K562 (cell line): Measurements from ENCODE around the gene TBP. TPM values are rescaled to one million over a fixed set of nuclear protein-coding genes. Genes with fewer than 3 reads are reported as not detected.

Experiments used
- ATAC-seq: fragments of 200-7000 bp; cut with Tn5 transposase; 3 replicates; pipeline ENCODE4 v1.9.1; 2020; ENCODE audit warnings: moderate library complexity
- BruUV-seq: library from RNA; stranded (reverse); fragments of 400-500 nt; replicated peaks from 2 replicates; lab custom pipeline; 2021; lab: Mats Ljungman, UMichigan
- CTCF ChIA-PET: fragments of 300-600 bp; formaldehyde crosslinking; extraction: SDS; loops from one replicate; lab custom pipeline; 2021; ENCODE audit warnings: low intra/inter-chr PET ratio; lab: Yijun Ruan, JAX
- POLR2A ChIA-PET: fragments of 300-600, 350-650 bp; sonication (Branson Sonifier 250); formaldehyde crosslinking; extraction: SDS; loops from one replicate; lab custom pipeline; 2021; ENCODE audit warnings: antibody characterized with exemption, inconsistent platforms; lab: Yijun Ruan, JAX
- DNase-seq, 4 experiments: peaks; one replicate each; pipeline versions ENCODE4 v3.0.0 to v3.0.0-alpha.2; 2011 to 2018; ENCODE audit warnings: low spot score in 3 of 4, mixed read lengths in 3 of 4; ENCODE audit errors: extremely low read depth in 1 of 4
- FAIRE-seq: peaks from 2 replicates; lab custom pipeline; 2011; peaks lifted over from hg19 to GRCh38; lab: Jason Lieb, UNC
- H2AFZ ChIP-seq: 2 replicates; pipeline ENCODE4 v1.6.0; 2011; ENCODE audit warnings: low read depth, low read length, control low read depth, inconsistent platforms
- H3K27ac ChIP-seq: fragments of 200-600 bp; 3 replicates; pipeline ENCODE4 v1.8.0; 2011; ENCODE audit warnings: low read depth, mild to moderate bottlenecking, control low read depth, inconsistent platforms, low read length, moderate library complexity, mixed read lengths; ENCODE audit errors: extremely low read depth
- H3K27me3 ChIP-seq, 2 experiments: fragments of 300-600 bp in 1 of 2; 2 replicates in 1 of 2; 3 replicates in 1 of 2; pipeline versions ENCODE4 v1.6.0 to v1.8.0; 2011; ENCODE audit warnings: inconsistent platforms in 2 of 2, low read length in 2 of 2, mild to moderate bottlenecking in 1 of 2, mixed read lengths in 1 of 2, moderate library complexity in 1 of 2; ENCODE audit not compliant: control insufficient read depth in 2 of 2, insufficient read depth in 2 of 2
- H3K36me3 ChIP-seq: fragments of 300-600 bp; 3 replicates; pipeline ENCODE4 v1.8.0; 2011; ENCODE audit warnings: mild to moderate bottlenecking, low read length, inconsistent platforms; ENCODE audit not compliant: control insufficient read depth, insufficient read depth
- H3K4me1 ChIP-seq, 2 experiments: fragments of 200-600 bp in 1 of 2; replicated peaks in 1 of 2; 2 replicates in 1 of 2; 3 replicates in 1 of 2; pipeline versions ENCODE4 v1.5.1 to v1.8.0; 2011; ENCODE audit warnings: inconsistent platforms in 2 of 2, low read length in 2 of 2, mild to moderate bottlenecking in 1 of 2, mixed read lengths in 1 of 2, moderate library complexity in 1 of 2; ENCODE audit not compliant: control insufficient read depth in 2 of 2, insufficient read depth in 2 of 2
- H3K4me2 ChIP-seq: 2 replicates; pipeline ENCODE4 v1.6.1; 2011; ENCODE audit warnings: low read length, control low read depth, inconsistent platforms, mixed read lengths; ENCODE audit not compliant: insufficient read depth
- H3K4me3 ChIP-seq: fragments of 200-600 bp; sonication (generic), shearing (Covaris generic); 2 replicates; pipeline ENCODE4 v1.5.1; 2016; ENCODE audit warnings: control low read depth, inconsistent platforms
- H3K79me2 ChIP-seq: fragments of 200-600 bp; 3 replicates; pipeline ENCODE4 v1.8.0; 2011; ENCODE audit warnings: low read length, inconsistent platforms; ENCODE audit not compliant: control insufficient read depth, insufficient read depth
- H3K9ac ChIP-seq, 2 experiments: 2 replicates each; pipeline versions ENCODE4 v1.6.0 to v1.6.1; 2011; ENCODE audit warnings: low read depth in 2 of 2, low read length in 2 of 2, control low read depth in 1 of 2, inconsistent platforms in 1 of 2, mild to moderate bottlenecking in 1 of 2, mixed read lengths in 1 of 2; ENCODE audit not compliant: insufficient read depth in 1 of 2
- H3K9me1 ChIP-seq: one replicate; pipeline ENCODE4 v1.6.0; 2011; ENCODE audit warnings: inconsistent platforms, mild to moderate bottlenecking, low read length, moderate library complexity; ENCODE audit not compliant: control insufficient read depth, insufficient read depth
- H3K9me3 ChIP-seq: replicated peaks from 2 replicates; pipeline ENCODE4 v1.5.1; 2011; ENCODE audit warnings: low read depth, low read length, inconsistent platforms; ENCODE audit not compliant: control insufficient read depth, insufficient read depth
- H4K20me1 ChIP-seq: replicated peaks from 2 replicates; pipeline ENCODE4 v1.6.1; 2011; ENCODE audit warnings: low read length, inconsistent platforms, mixed read lengths; ENCODE audit not compliant: control insufficient read depth, insufficient read depth
- HLTF ChIP-seq: fragments of 450-650 bp; IDR thresholded peaks from 2 replicates; pipeline ENCODE4 v1.6.1; 2016
- PTTG1 ChIP-seq: fragments of 450-650 bp; IDR thresholded peaks from 2 replicates; pipeline ENCODE4 v1.6.1; 2016; ENCODE audit warnings: low read depth, mild to moderate bottlenecking, missing genetic modification characterization, missing compliant biosample characterization
- ZNF140 ChIP-seq: fragments of 250-450 bp; sonication (Bioruptor Pico); IDR thresholded peaks from 2 replicates; pipeline ENCODE4 v1.8.0; 2021; ENCODE audit warnings: moderate library complexity, mild to moderate bottlenecking, inconsistent platforms
- WGBS: fragments of 100-300 bp; shearing (Covaris generic); methylation state at CpG from one replicate; pipeline ENCODE4 v1.1.6; 2016; ENCODE audit warnings: low coverage, mixed read lengths; ENCODE audit not compliant: insufficient coverage; ENCODE audit errors: missing lambda C conversion rate; 5-methylcytosine and 5-hydroxymethylcytosine counted together
- in situ Hi-C: fragments of 300-500 bp; cut with MboI; formaldehyde crosslinking; loops from 4 replicates; pipeline ENCODE4 v1.15.0; 2018; ENCODE audit warnings: inconsistent platforms, mixed read lengths
- intact Hi-C: fragments of 100-400 bp; cut with micrococcal nuclease; formaldehyde crosslinking; loops from 2 replicates; pipeline ENCODE4 v1.14.2; 2022
- polyA plus RNA-seq, 8 experiments: library from polyadenylated mRNA; depleted of rRNA in 4 of 8; stranded (reverse) in 5 of 8; unstranded in 3 of 8; fragments of >200 nt; fragmentation: Nextera tagmentation in 2 of 8; fragmentation: Illumina TruSeq in 1 of 8; extraction: Ambion mirVana in 2 of 8; extraction: Trizol in 1 of 8; gene quantifications; 2 replicates each; pipeline versions ENCODE4 v1.2.1 to v1.2.3, GENCODE V29; 2011 to 2014; ENCODE audit warnings: inconsistent platforms in 1 of 8, missing spikeins in 1 of 8
- total RNA-seq, 7 experiments: library from RNA; depleted of rRNA in 6 of 7; stranded (reverse); fragments of >200 nt in 6 of 7; fragmentation: Illumina TruSeq in 2 of 7; extraction: Trizol in 2 of 7; gene quantifications; 2 replicates each; pipeline versions ENCODE4 v1.2.1 to v1.2.3, GENCODE V29; 2011 to 2021; ENCODE audit warnings: low replicate concordance in 1 of 7
- TF ChIP-seq, protein P1 (sequence below), 2 experiments: fragments of 450-650 bp in 1 of 2; sonication (generic) in 1 of 2; formaldehyde crosslinking in 1 of 2; IDR thresholded peaks; 2 replicates each; pipeline versions ENCODE4 v1.7.1 to v1.9.0; 2016 to 2022; ENCODE audit warnings: inconsistent platforms in 1 of 2, mild to moderate bottlenecking in 1 of 2, missing genetic modification reagents in 1 of 2
- TF ChIP-seq, protein P2 (sequence below), 3 experiments: IDR thresholded peaks in 2 of 3; conservative IDR thresholded peaks in 1 of 3; 2 replicates each; pipeline ENCODE4 v1.5.1; 2011 to 2012; ENCODE audit warnings: low read length in 3 of 3, mild to moderate bottlenecking in 3 of 3, control low read depth in 2 of 3, improper control_type of control experiment in 1 of 3, inconsistent platforms in 1 of 3, low read depth in 1 of 3, mixed read lengths in 1 of 3, moderate library complexity in 1 of 3; ENCODE audit not compliant: insufficient read depth in 2 of 3
- TF ChIP-seq, protein P3 (sequence below): sonication (generic); formaldehyde crosslinking; IDR thresholded peaks from 2 replicates; pipeline ENCODE4 v1.8.0; 2023; ENCODE audit warnings: mild to moderate bottlenecking, missing genetic modification reagents

TBP gene
- total and polyA plus RNA-seq, 9 of the 15 experiments (the other 6 are each of a cell fraction or from before 2014, with no cell fraction given), result 28.5 to 86.1 (median 39.5) TPM

DNA sequence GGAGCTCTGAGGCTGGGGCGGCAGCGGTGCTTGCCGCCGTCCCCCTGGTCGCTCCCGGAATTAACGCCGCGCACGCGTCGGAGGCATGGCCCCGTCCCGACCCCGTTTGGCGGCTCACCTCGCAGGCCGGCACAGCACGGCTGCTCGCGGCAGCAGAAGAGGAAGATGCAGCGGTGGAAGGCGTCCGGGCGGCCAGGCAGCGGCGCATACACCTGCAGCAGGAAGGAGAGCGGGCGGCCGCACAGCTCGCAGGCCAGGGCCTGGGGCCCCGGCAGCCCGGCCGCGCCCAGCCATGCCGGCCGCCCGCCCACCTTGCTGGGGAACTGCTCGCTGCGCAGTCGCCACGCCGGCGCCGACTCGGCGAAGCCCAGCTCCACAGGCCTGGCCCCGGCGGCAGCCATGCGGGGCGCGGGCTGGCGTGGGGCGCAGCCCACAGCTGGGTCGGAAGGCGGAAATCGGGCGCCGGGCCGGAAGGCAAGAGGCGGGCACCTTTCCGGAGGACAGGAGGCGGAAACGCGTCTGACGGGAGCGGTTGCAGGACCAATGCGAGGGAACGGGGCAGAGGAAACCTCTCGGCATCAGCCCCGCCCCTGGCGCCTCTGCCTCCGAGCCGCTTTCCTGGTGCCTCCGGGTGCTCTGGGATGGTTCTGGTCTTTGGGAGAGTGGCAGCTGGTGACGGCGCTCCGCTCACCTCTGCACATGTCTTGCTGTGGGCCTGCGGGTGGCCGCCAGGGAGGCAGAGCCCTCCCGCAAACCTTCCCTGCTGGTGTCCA lies 30.2 kb downstream of the TBP start, which contains the start of gene PDCD2:
Gene PDCD2 (minus strand): TSS at position 457 of the 773 bp plus-strand sequence. CDS start 56 bp downstream, at position 401.
- intact Hi-C loops, result loop anchor here (2.0 kb wide), 1 partner anchor 30 kb away; the partner anchor contains the start of gene TBP
- TF ChIP-seq ZNF140 (CRISPR knock-in tag), result no peak
- TF ChIP-seq, protein P1, sequence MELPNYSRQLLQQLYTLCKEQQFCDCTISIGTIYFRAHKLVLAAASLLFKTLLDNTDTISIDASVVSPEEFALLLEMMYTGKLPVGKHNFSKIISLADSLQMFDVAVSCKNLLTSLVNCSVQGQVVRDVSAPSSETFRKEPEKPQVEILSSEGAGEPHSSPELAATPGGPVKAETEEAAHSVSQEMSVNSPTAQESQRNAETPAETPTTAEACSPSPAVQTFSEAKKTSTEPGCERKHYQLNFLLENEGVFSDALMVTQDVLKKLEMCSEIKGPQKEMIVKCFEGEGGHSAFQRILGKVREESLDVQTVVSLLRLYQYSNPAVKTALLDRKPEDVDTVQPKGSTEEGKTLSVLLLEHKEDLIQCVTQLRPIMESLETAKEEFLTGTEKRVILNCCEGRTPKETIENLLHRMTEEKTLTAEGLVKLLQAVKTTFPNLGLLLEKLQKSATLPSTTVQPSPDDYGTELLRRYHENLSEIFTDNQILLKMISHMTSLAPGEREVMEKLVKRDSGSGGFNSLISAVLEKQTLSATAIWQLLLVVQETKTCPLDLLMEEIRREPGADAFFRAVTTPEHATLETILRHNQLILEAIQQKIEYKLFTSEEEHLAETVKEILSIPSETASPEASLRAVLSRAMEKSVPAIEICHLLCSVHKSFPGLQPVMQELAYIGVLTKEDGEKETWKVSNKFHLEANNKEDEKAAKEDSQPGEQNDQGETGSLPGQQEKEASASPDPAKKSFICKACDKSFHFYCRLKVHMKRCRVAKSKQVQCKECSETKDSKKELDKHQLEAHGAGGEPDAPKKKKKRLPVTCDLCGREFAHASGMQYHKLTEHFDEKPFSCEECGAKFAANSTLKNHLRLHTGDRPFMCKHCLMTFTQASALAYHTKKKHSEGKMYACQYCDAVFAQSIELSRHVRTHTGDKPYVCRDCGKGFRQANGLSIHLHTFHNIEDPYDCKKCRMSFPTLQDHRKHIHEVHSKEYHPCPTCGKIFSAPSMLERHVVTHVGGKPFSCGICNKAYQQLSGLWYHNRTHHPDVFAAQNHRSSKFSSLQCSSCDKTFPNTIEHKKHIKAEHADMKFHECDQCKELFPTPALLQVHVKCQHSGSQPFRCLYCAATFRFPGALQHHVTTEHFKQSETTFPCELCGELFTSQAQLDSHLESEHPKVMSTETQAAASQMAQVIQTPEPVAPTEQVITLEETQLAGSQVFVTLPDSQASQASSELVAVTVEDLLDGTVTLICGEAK (IDR thresholded peaks at IDR 0.05), result peak; percentile 98
- TF ChIP-seq, protein P1 (CRISPR knock-in tag; IDR thresholded peaks at IDR 0.05), result no peak
- TF ChIP-seq, protein P2, sequence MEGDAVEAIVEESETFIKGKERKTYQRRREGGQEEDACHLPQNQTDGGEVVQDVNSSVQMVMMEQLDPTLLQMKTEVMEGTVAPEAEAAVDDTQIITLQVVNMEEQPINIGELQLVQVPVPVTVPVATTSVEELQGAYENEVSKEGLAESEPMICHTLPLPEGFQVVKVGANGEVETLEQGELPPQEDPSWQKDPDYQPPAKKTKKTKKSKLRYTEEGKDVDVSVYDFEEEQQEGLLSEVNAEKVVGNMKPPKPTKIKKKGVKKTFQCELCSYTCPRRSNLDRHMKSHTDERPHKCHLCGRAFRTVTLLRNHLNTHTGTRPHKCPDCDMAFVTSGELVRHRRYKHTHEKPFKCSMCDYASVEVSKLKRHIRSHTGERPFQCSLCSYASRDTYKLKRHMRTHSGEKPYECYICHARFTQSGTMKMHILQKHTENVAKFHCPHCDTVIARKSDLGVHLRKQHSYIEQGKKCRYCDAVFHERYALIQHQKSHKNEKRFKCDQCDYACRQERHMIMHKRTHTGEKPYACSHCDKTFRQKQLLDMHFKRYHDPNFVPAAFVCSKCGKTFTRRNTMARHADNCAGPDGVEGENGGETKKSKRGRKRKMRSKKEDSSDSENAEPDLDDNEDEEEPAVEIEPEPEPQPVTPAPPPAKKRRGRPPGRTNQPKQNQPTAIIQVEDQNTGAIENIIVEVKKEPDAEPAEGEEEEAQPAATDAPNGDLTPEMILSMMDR (IDR thresholded peaks at IDR 0.05 in 2 of 3, conservative IDR thresholded peaks at IDR 0.05 in 1 of 3; ENCODE audit: insufficient read depth in 2 of 3, low read depth in 1 of 3, low read length in 3 of 3), result 0 out of 6 replicates have a peak, but pooled peaks of 1 of the 3 experiments have one; percentile 7
- no peak for TF ChIP-seq PTTG1 (tag)
- TF ChIP-seq HLTF, result 0 out of 2 replicates have a peak, but pooled peaks have one; percentile 41
- TF ChIP-seq, protein P3, sequence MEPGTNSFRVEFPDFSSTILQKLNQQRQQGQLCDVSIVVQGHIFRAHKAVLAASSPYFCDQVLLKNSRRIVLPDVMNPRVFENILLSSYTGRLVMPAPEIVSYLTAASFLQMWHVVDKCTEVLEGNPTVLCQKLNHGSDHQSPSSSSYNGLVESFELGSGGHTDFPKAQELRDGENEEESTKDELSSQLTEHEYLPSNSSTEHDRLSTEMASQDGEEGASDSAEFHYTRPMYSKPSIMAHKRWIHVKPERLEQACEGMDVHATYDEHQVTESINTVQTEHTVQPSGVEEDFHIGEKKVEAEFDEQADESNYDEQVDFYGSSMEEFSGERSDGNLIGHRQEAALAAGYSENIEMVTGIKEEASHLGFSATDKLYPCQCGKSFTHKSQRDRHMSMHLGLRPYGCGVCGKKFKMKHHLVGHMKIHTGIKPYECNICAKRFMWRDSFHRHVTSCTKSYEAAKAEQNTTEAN (CRISPR knock-in tag), result peak; percentile 49; the same call in 1 of the 2 replicates

More for the DNA sequence above, 30.2 kb downstream of the TBP start, which contains the start of gene PDCD2:
- H3K9me3 ChIP-seq, result no peaks in the 10 kb centered on the region
- H2AFZ ChIP-seq, result peak within 1 kb of the TSS; percentile 91
- peaks cover 10 to 15% of the 10 kb centered on the region in 2 experiments; a peak in 4 of 5 replicates for H3K4me1 ChIP-seq
- H3K79me2 ChIP-seq, result peaks cover 54% of the 10 kb centered on the region
- no peaks in the 10 kb centered on the region for H4K20me1 ChIP-seq
- H3K9ac ChIP-seq, result peak within 1 kb of the TSS; percentile 86 to 99
- peaks cover 44% of the 10 kb centered on the region for H3K36me3 ChIP-seq
- POLR2A ChIA-PET, result interaction anchor here (0.7 to 2.0 kb wide), 11 partner anchors 9 to 537 kb away, joined by 3 to 19 read pairs (median 5); partner anchors contain the start of gene TBP
- WGBS, result under 1% methylated on average over 52 of the region's 81 CpGs
- H3K4me3 ChIP-seq, result peak within 1 kb of the TSS; percentile 96
- H3K9me1 ChIP-seq, result no peaks in the 10 kb centered on the region
- peak; percentile 95 for ATAC-seq
- peak; percentile 85 for FAIRE-seq
- in situ Hi-C loops, result no loop called here
- H3K4me2 ChIP-seq, result peak within 1 kb of the TSS; percentile 96
- peak; percentile 93 to 98 (median 95) for DNase-seq
- peak within 1 kb of the TSS; percentile 89 for H3K27ac ChIP-seq
- no peaks in the 10 kb centered on the region for H3K27me3 ChIP-seq
- CTCF ChIA-PET, result interaction anchor here (1.0 kb wide), 1 partner anchor 9 kb away, joined by 4 read pairs; no protein-coding TSS in a partner anchor
- BruUV-seq, result no TSS peak
